NCI-H226 (cell line): Measurements from ENCODE around the gene GABRD.

Experiments
- DNase-seq: peaks from one replicate; pipeline ENCODE4 v3.0.0-alpha.2; 2015

Gene GABRD

DNA sequence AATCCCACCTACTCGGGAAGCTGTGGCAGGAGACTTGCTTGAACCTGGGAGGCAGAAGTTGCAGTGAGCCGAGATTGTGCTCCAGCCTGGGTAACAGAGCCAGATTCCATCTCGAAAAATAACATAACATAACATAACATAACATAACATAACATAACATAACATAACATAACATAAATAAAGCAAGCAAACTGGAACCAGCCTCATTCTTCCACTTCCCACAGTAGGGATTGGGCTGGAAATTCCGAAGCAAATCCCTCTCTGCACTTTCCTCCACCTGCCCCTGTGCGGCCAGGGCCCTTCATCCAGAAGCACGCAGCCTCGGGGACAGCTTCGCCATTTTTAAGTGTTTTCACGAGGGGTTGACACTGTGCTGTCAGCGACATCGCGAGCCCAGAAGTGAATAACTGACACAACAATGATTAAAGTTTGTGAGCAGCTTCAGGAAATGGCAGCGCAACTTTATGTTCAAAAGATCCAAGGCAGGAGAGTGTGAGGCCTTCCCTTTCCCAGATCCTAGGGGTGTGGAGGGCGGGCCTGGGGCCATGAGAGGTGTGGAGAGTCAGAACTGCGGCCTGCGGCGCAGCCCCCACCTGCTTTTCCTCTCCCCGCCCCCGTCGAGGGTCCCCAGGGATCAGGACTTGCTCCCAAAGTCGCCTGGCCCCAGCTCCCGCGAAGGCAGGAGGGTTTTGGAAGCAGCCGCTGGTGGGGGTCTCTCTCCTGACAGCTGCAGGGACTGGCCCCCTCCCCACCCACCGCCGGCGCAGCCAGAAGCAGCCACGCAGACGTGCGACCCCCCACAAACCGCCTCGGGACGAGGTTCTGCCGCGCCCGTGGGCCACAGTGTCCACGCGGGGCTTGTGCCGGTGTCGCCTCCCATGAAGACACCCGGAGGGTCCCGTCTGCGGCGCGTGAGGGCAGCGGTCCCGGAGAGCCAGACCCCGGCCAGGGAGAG, 651 bp upstream of the GABRD start:
- no peak for DNase-seq

DNA sequence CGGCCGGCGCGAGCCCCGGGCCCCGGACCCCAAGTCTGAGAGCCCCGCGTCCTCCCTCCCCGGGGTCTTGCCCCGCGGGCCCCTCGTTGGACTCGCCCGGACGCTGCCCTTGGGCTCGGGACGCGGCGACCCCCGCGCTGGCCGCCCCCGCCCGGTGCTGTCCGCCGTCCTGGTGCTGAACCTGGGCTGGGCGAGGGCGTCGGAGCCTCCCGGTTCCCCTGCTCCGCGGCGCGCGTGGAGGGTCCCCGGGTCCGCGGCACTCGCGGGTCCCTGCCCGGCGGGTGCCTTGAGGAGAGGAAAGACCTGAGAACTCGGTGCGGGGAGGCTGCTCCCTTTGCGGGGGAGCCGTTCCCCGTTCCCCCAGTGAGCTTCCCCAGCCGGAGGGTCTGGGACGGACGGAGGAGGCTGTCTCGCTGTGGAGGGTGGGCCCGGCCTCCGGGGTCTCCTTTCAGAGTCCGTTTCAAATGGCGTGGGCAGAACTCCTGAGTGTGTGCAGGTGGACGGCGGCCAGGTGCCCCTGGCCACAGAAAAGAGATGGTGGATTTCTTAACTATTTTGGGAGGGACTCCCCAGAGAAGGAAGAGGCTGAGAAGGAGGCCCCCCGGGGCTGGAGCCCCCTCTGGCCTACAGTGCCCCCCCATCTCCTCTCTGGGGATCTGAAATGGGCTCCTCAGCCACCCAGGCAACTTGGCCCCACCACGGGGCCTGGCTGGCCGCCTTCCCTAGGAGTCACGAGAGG, 595 bp downstream of the GABRD start:
- no peak for DNase-seq

DNA sequence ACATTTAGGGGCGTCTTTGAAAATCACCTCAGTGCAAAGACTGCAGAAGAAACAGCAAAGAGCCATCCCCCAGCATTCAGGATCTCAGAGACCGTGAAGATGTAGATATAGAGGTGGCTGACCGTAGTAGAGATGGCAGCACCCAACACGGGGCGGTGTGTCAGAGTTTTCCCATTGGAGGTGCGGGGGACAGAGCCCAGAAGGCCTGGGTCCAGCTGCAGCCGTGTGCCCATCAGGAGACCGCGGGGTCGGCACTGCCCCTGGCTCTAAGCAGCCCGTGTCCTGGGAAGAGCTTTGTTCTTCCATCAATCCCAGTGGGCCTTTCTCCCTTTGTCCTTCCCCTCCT, 1.1 kb downstream of the GABRD start:
- no peak for DNase-seq

DNA sequence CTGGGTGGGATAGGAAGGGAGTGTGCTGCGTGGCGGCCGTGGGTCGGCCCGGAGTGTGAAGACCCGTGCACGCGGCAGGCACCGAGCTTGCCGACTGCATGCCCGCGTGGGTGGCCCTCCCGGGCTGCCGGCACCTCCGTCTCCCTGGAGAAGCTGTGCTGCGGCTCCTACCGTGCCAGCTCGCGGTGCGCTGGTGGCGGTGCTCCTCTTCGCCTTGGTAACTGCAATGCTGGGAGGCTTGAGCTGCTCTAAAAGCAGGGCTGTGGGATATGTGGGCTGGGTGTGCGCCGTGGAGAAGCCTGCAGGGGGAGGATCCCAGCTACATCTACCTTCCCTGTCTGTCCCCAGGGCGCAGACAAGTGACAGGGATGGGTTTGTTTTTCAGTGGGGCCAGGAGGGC, 2.4 kb downstream of the GABRD start:
- no peak for DNase-seq

DNA sequence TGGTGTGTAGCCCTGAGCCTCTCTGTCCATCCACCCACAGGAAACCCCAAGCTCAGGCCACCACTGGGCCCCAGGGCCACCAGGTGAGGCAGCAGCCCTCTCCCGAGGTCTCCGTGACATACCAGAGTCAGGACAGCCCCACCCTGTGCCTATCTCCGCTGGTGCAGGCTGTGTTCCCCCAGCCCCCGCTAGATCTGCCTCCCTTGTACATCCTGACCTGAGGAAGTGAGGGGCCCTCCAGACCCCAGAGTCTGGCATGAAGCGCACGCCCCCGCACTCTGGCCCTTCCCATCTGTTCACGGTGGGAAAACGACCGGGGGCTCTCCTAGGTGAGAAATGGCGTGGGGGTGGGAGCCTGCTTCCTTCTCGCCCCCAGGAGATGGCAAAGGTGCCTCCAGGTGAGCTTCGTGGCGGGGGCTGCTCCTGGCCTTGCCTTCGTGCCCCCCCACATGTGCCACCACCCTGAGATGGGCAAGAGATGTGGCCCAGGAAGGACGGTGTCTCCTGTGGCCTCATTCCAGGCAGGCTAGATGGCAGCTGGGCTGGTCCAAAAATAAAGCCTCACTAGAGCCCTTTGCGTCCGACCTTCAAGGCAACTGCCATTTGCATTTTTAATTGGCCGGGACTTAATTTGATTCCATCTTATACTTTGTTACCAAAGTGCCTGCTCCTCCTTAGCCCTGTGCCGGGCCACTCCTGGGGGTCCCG, 3.1 kb downstream of the GABRD start:
- DNase-seq, result no peak

DNA sequence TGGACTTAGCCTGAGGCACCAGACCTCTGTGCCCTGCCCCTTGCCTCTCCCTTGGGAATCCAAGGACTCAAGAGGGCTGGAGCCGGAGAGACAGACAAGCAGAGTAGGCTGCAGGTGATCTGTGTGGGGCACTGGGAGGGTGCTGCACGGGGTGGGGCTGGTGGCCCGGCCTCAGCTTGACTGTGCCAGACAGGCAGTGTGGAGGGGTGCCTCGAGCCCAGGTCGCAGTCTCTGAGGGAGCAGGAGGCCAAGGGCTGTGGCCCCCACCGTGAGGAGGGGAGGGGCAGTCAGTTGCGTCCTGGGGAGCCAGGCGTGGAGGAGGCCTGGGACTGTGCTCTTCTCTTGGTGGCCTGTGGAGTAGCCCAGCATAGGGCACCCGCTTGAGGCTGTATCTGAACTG, 4.0 kb downstream of the GABRD start:
- DNase-seq, result no peak

DNA sequence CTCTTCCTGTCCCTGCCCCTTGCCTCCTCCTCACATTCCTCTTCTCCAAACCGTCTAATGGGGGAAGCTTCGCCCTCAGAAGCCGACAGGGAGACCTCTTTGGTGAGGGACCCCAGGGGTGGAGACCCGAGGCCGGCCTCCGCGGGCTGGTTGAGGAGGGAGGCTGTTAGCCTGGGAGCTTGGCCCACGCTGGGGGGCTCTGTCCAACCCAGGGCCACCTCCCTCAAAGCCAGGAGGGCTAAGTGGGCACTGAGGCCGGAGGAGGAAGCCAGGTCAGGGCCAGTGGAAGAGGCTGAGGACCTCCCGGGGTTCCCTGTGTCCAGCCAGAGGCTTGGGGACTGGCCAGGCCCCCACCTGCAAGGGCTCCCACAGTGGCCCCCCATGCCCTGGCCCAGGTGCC, 5.3 kb downstream of the GABRD start:
- DNase-seq, result no peak

DNA sequence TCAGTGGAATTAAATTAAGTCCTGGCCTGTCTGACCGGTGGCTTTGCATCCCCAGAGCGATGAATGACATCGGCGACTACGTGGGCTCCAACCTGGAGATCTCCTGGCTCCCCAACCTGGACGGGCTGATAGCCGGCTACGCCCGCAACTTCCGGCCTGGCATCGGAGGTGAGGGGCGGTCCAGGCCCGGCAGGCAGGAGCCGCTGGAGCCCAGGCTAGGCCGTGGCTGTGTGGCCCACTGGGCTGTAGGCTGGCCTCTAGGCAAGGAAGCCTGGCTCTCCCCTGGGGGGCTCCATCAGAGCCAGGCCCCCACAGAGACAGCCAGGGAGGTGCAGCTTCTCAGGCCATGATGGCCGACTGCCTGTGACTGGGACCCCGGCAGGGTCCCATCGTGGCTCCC, 5.7 kb downstream of the GABRD start:
- no peak for DNase-seq

DNA sequence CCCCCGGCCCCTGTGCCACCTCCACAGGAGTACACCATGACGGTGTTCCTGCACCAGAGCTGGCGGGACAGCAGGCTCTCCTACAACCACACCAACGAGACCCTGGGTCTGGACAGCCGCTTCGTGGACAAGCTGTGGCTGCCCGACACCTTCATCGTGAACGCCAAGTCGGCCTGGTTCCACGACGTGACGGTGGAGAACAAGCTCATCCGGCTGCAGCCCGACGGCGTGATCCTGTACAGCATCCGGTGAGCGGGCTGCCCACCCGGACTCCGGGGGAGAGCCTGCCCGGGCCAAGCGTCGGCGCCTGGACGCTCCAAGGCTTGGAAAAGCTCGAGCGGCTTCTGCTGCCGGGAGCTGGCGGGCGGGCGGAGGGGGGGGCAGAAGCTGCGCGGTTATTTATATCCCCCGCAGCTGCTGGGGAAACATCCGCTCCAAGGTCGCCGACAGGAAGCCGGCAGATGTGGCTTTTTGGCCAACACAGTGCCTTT, 6.4 kb downstream of the GABRD start:
- no peak for DNase-seq

DNA sequence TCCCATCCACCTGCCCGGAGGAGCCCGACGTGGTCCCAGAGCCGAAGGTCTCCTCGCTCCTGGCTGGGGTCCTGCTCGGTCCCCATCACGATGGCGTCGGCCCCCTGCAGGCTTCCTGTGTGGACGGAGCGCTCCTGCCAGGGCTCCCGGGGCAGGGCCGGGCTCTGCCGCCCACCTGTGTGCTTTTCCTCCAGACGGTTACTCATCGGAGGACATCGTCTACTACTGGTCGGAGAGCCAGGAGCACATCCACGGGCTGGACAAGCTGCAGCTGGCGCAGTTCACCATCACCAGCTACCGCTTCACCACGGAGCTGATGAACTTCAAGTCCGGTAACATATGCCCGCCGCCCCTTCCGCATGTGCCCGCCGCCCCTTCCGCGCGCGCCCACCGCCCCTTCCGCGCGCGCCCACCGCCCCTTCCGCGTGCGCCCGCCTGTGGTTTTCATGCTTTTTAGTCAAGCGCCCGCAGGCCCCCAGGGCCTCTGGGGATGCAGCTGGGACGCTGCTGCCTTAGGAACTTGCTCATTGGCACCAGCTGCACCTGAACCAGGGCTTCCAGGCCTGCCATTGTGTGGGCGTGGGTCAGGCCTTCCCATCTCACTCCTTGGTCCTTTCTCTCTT, 8.9 kb downstream of the GABRD start:
- no peak for DNase-seq

DNA sequence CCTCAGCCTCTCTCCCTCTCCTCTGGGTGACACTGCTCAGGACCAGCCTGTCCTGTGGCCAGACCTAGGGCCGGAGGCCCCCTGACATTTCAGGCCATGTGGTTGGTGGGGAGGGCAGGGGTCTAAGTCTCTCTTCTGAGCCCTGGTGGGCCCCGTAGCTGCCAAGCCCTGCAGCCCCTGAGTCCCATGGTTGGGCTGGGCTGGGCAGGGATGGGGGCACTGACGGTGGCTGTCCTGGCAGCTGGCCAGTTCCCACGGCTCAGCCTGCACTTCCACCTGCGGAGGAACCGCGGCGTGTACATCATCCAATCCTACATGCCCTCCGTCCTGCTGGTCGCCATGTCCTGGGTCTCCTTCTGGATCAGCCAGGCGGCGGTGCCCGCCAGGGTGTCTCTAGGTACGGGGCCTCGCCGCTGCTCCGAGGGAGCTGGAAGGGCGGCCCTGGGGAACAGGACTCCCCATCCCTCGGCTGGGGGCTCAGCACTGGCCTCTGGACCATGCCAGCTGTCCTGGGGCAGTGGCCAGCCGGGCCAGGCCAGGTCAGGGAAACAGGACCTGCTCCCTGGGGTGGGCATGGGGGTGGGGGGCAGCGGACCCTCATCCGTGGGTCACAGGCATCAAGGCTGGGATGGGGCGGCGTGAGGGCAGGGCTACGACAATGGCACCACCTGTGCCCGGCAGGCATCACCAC, 9.9 kb downstream of the GABRD start:
- no peak for DNase-seq

DNA sequence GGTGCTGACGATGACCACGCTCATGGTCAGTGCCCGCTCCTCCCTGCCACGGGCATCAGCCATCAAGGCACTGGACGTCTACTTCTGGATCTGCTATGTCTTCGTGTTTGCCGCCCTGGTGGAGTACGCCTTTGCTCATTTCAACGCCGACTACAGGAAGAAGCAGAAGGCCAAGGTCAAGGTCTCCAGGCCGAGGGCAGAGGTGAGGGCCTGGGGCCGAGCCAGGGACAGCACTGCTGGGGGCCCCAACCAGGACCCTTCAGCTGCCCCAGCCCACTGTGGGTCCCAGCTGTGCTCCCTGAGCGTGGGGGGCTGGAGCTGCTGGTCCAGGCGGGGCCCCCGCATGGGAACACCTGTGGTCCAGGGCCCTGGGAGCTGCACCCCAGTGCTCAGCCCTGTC, 10.4 kb downstream of the GABRD start:
- no peak for DNase-seq

DNA sequence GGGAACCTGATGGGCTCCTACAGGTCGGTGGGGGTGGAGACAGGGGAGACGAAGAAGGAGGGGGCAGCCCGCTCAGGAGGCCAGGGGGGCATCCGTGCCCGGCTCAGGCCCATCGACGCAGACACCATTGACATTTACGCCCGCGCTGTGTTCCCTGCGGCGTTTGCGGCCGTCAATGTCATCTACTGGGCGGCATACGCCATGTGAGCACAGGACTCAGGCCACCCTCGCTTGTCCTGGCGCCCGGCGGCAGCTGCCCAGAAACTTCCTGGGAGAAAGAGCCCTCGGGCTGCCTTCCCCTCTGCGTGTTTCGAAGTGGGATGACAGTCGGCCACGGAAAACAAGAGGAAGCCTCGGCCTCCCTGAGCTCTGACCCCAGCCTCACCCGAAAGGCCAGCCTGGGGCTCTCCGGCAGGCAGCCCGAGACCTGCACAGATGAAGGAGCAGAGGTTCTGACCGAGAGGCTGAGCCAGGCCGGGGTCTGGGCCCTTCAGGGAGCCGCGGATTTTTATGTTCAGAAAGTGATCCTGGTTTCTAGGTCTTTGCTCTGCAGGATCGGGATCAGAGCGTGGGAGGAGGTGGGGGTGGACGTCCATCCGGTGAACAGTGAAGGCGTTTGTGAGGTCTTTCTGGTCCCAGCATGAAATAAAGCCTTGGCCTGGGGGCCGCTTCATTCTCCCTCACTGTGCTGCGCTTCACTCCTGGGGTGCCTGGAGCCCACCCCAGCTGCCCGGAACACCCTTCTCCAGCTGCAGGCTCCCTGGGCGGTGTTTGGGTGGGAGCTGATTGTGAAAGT, 11.1 kb downstream of the GABRD start:
- no peak for DNase-seq

DNA sequence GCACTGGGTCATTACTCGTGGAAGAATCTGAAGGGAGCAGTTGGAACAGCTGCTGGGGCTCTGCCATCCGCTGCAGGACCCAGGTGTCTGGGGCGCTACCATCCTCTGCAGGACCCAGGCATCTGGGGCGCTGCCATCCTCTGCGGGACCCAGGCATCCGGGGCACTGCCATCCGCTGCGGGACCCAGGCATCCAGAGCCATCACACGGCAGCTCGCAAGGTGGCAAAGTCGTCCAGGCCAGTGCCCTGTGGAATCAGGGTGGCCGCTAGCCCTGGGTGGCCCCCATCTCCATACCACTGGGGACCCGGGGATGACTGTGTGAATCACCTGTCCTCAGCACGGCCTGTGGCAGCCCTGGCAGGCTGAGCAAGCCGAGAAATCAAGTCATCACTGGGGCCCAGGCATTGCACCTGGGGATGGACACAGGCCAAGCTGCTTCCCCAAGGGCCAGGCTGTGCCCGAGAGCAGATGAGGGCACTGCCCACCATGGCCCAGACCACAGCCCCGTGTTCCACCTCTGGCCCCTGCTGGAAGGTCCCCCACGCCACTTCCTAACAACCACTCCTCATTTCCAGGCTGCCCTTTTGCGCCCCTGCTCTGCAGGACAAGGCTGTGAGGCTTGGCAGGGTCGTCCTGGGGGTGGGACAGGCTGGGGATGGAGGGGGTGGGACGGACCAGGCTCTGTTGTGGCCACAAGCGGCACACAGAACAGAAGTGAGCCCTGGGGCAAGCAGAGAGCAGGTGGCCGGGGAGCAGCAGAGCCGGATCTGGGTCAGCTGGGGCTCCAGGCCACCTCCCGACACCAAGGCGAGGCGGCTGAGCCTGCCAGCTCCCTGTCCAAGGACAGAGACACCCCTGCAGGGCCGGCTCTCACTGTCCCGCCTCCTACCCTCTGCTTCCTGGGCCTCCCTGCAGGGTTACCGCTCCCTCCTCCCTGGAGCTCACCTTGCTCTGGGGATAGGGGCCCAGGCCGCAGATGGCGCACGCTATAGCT, 12.7 kb downstream of the GABRD start:
- DNase-seq, result no peak

DNA sequence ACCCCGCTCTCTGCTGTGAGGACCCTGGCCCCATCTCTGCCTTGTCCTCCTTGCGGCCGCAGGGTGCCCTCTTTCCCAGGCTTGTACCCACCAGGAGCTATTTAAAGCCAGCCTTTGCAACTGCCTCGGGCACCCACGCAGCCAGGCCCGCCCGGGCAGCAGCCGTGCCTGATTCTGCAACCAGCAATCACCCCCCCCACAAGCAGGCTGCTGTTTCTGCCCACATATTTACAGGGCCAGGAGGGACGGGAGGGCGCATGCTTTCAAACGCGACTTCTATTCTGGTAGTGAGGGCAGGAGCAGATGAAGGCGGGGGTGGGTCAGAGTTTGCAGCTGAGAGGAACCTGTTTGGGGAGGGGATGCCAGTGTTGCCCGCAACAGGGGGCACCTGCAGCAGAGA, 13.6 kb downstream of the GABRD start:
- DNase-seq, result no peak

DNA sequence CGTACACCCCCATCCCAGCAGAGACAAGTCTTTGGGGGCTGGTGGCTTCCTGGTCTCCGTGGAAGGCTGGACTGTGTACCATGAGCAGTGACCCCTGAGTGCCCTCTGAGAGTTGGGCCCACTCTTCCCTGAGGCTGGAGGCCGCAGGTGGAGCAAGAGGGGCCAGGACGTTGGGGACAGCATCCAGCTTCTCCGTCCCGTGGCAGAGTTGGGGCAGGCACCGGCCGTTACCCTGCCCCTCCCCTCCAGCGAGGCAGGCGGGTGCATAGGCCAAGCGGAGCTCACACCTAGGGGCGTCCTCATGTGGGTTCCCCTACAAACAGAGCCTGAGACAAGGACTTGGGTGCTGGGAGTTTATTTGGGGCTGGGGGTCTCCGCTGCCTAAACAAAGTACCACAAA, 14.0 kb downstream of the GABRD start:
- DNase-seq, result no peak

DNA sequence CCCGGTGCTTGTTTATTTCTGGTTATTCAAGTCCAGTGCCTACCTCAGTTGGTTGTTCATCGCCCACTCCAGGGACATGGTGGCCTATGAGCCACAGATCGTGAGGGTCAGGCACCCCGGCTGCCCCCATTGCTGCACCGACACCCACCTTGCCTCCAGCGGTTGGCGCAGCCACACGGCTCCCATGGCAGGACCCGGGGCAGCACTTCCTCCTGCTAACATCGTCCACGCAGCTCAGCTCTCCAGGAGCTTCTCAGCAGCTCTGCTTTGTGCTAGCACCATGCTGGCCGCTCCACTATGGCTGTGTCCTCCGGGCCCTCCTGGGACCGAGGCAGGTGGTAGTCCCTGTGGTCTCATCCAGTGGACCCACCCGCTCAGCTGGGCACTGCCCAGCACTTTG, 17.1 kb downstream of the GABRD start:
- no peak for DNase-seq

DNA sequence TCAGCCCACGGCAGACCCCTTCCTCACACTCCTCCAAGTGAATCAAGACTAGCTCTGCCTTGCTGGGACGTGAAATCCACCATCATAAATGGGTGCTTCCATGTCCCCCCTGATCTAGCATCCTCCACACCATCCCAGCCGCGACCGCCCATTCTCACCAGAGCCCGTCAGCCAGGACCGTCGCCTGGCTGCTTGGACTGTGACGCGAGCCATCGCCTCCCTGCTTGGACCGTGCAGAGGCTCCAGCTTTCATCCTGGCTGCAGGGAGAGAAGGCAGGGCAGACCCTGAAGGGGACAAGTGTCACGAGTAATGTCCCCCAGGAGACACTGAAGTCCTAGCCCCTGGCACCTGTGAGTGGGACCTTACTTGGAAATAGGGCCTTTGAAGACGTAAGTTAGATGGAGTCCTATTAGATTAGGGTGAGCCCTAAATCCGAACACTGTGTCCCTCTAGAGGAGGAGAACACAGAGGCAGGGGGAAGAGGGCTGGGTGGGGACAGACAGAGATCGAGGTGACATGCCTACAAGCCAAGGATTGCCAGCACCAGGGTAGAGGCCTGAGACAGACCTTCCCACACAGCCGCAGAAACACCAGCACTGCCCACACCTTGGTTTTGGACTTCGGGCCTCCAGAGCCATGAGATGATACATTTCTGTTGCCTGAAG, 18.3 kb downstream of the GABRD start:
- no peak for DNase-seq

DNA sequence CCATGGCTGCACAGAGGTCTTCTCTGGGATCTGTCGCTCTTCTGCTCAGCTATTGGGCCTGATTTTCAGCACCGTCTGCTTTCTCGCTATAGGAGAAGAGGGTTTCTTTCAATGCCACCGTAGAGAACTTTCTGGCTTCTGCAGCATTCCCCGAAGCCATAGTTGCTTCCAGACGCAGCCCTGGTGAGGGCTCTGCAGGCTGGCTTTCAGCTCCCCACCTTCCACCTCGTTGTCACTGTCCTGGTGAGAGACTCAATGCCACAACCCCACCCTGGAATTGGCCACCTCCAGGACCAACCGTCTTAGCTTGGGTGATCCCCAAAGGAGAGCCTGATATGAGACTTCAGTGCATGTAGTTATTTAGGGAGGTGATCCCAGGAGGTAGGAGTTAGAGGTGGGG, 19.1 kb downstream of the GABRD start:
- no peak for DNase-seq

DNA sequence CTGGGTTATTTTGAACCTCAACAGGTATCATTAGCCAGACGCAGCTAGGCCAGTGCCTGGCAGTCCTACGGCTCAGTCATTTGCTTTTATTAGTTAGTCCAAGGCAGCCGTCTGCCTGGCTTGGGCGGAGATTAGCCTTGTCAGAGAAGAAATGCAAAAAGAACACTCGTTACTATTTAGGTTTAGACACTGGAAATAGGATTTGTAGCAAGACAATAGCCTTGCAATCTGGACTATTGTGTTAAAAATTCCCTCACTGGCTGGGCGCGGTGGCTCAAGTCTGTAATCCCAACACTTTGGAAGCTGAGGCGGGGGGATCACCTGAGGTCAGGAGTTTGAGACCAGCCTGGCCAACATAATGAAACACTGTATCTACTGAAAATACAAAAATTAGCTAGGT, 20.1 kb downstream of the GABRD start:
- no peak for DNase-seq
